Measurements from ENCODE around the gene SASS6. TPM values are rescaled to one million over a fixed set of nuclear protein-coding genes. Genes with fewer than 3 reads are reported as not detected.

SASS6 gene
- total RNA-seq, 1 donor = 9.5 TPM

GRCh38 chr1:100122177-100122576 is 10.6 kb downstream of the SASS6 start:
- no peak for DNase-seq (ENCODE audit: low read depth)
- no peak for TF ChIP-seq CTCF (IDR thresholded peaks at IDR 0.05; ENCODE audit: insufficient read depth, low read length)
- no peak overlapping the region for H3K4me3 ChIP-seq (ENCODE audit: low read depth, low read length)

GRCh38 chr1:100115524-100115923 is 17.2 kb downstream of the SASS6 start:
- H3K4me3 ChIP-seq (ENCODE audit: low read depth, low read length) = no peak overlapping the region
- no peak for DNase-seq (ENCODE audit: low read depth)
- no peak for TF ChIP-seq CTCF (IDR thresholded peaks at IDR 0.05; ENCODE audit: insufficient read depth, low read length)

GRCh38 chr1:100109554-100110066 is 23.1 kb downstream of the SASS6 start:
- DNase-seq (ENCODE audit: low read depth) = no peak
- H3K4me3 ChIP-seq (ENCODE audit: low read depth, low read length) = no peak overlapping the region
- TF ChIP-seq CTCF (IDR thresholded peaks at IDR 0.05; ENCODE audit: insufficient read depth, low read length) = no peak

- no peak for TF ChIP-seq CTCF (IDR thresholded peaks at IDR 0.05; ENCODE audit: insufficient read depth, low read length)
Measured at GRCh38 chr1:100107696-100108095, 25.0 kb downstream of the SASS6 start.

GRCh38 chr1:100101564-100101963 is 31.2 kb downstream of the SASS6 start:
- DNase-seq (ENCODE audit: low read depth) = no peak
- no peak overlapping the region for H3K4me3 ChIP-seq (ENCODE audit: low read depth, low read length)
- no peak for TF ChIP-seq CTCF (IDR thresholded peaks at IDR 0.05; ENCODE audit: insufficient read depth, low read length)

More at GRCh38 chr1:100107696-100108095, 25.0 kb downstream of the SASS6 start:
- no peak overlapping the region for H3K4me3 ChIP-seq (ENCODE audit: low read depth, low read length)
- no peak for DNase-seq (ENCODE audit: low read depth)

GRCh38 chr1:100100202-100100601 is 32.5 kb downstream of the SASS6 start:
- TF ChIP-seq CTCF (IDR thresholded peaks at IDR 0.05; ENCODE audit: insufficient read depth, low read length) = no peak
- DNase-seq (ENCODE audit: low read depth) = peak; percentile 86
- H3K4me3 ChIP-seq (ENCODE audit: low read depth, low read length) = no peak overlapping the region

- no peak for TF ChIP-seq CTCF (IDR thresholded peaks at IDR 0.05; ENCODE audit: insufficient read depth, low read length)
- no peak overlapping the region for H3K4me3 ChIP-seq (ENCODE audit: low read depth, low read length)
- DNase-seq (ENCODE audit: low read depth) = no peak
Measured at GRCh38 chr1:100090471-100090870, 42.3 kb downstream of the SASS6 start.

All from fibroblast of the aortic adventitia (primary cell).